GM19467 (cell line): ENCODE measurements around the gene PTPN9.

ENCODE experiments used
- ATAC-seq: cut with Tn5 transposase; IDR thresholded peaks from one replicate; pipeline ENCODE4 v1.9.1; 2021; ENCODE audit warnings: mild to moderate bottlenecking, moderate library complexity; ENCODE audit not compliant: unreplicated experiment

PTPN9 gene

DNA sequence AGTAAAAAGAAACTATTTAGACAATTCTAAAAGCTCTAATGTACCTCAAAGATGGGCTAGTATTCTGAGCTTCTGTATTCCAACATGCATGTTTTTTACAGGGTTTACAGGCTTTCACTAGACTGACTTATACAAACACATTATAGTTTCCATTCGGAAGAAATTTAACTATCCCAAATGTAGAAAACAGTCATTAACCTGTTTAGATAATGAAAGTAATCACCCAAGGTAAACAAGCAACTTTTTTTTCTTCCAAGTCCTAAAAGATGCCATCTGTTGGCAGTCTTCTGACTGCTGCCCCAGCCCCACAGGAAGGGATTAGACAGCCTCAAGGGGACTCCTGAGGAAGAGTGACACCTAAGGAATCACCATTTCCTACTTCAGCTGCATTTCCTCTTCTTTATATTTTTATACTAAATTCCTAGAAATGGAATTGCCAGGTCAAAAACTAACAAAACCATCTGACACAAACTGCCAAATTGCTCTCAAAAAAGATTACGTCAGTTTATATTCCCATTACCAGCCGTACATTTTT, 153.1 kb downstream of the PTPN9 start:
- ATAC-seq, result no peak

GRCh38 chr15:75422554-75422953, 156.6 kb downstream of the PTPN9 start:
- no peak for ATAC-seq

DNA sequence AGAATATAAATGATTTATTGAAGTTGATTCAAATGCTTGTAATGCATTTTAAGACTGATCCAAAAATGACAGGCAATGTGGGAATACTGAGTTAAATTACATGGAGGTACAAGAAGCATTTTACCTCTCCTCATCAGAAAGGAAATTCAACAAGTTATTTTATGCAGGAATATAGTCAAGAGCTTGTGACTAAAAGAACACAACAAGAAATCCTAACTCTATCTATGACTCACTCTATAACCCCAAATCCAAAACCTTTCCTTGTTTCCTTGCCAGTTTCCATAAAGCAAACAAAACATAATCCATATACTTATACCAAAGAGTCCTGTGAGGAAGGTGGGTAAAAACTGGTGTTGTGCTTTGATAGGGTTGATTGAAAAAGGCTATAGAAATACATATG, 158.4 kb downstream of the PTPN9 start:
- no peak for ATAC-seq

- no peak for ATAC-seq
Measured at GRCh38 chr15:75416584-75416983, 162.5 kb downstream of the PTPN9 start.
